Measurements from ENCODE around the gene CDKN2B-AS1.

CDKN2B-AS1 gene

GRCh38 chr9:22124263-22125011 lies 129.8 kb downstream of the CDKN2B-AS1 start:
- no peak for DNase-seq

GRCh38 chr9:22129133-22129532 lies 134.5 kb downstream of the CDKN2B-AS1 start:
- DNase-seq, result no peak

GRCh38 chr9:22129633-22130032 lies 135.0 kb downstream of the CDKN2B-AS1 start:
- DNase-seq, result no peak

GRCh38 chr9:22131817-22132216 lies 137.2 kb downstream of the CDKN2B-AS1 start:
- no peak for DNase-seq

GRCh38 chr9:22134390-22134789 lies 139.8 kb downstream of the CDKN2B-AS1 start:
- DNase-seq, result no peak

- no peak for DNase-seq
Measured at GRCh38 chr9:22136461-22137096, 142.0 kb downstream of the CDKN2B-AS1 start.

- DNase-seq, result no peak
Measured at GRCh38 chr9:22138956-22139660, 144.5 kb downstream of the CDKN2B-AS1 start.

GRCh38 chr9:22141908-22142307 lies 147.3 kb downstream of the CDKN2B-AS1 start:
- DNase-seq, result no peak

- DNase-seq, result no peak
Measured at GRCh38 chr9:22142671-22143070, 148.1 kb downstream of the CDKN2B-AS1 start.

GRCh38 chr9:22143799-22144625 lies 149.4 kb downstream of the CDKN2B-AS1 start:
- no peak for DNase-seq

GRCh38 chr9:22146604-22147003 lies 152.0 kb downstream of the CDKN2B-AS1 start:
- no peak for DNase-seq

GRCh38 chr9:22147813-22148527 lies 153.4 kb downstream of the CDKN2B-AS1 start:
- no peak for DNase-seq

- DNase-seq, result no peak
Measured at GRCh38 chr9:22148528-22148875, 153.9 kb downstream of the CDKN2B-AS1 start.

- no peak for DNase-seq
Measured at GRCh38 chr9:22148876-22149637, 154.5 kb downstream of the CDKN2B-AS1 start.

GRCh38 chr9:22154064-22154463 lies 159.5 kb downstream of the CDKN2B-AS1 start:
- no peak for DNase-seq

- DNase-seq, result no peak
Measured at GRCh38 chr9:22156586-22156985, 162.0 kb downstream of the CDKN2B-AS1 start.

- no peak for DNase-seq
Measured at GRCh38 chr9:22157276-22157675, 162.7 kb downstream of the CDKN2B-AS1 start.

GRCh38 chr9:22157828-22158227 lies 163.2 kb downstream of the CDKN2B-AS1 start:
- DNase-seq, result no peak

GRCh38 chr9:22158271-22158670 lies 163.7 kb downstream of the CDKN2B-AS1 start:
- no peak for DNase-seq

GRCh38 chr9:22158927-22159346 lies 164.3 kb downstream of the CDKN2B-AS1 start:
- DNase-seq, result no peak

GRCh38 chr9:22159586-22159985 lies 165.0 kb downstream of the CDKN2B-AS1 start:
- no peak for DNase-seq

- DNase-seq, result no peak
Measured at GRCh38 chr9:22160221-22160620, 165.6 kb downstream of the CDKN2B-AS1 start.

Data from cerebellar nuclear complex (tissue), 1 donor.